Lung (tissue), 12 donors: ENCODE data around the gene BECN2. TPM values are rescaled to one million over a fixed set of nuclear protein-coding genes. Genes with fewer than 3 reads are reported as not detected.
A peak's percentile ranks its signal among the peaks of the same experiment; 100 is the strongest.

Experiments
- ATAC-seq: fragments of 200-7000 bp; cut with Tn5 transposase; one replicate; pipeline ENCODE4 v1.9.1; 2020; ENCODE audit warnings: moderate number of reproducible peaks; ENCODE audit not compliant: insufficient read depth, low FRiP score
- DNase-seq, 3 donors: peaks; one replicate each; pipeline ENCODE4 v3.0.0-alpha.2; 2013 to 2017
- H3K27ac ChIP-seq, 2 donors: one replicate each; pipeline ENCODE4 v1.5.1; 2013; ENCODE audit warnings: mild to moderate bottlenecking in 2 of 2, moderate library complexity in 2 of 2, control low read depth in 1 of 2, inconsistent platforms in 1 of 2, low read depth in 1 of 2, low read length in 1 of 2
- H3K27me3 ChIP-seq, 3 donors: one replicate each; pipeline ENCODE4 v1.5.1; 2013; ENCODE audit warnings: low read length in 2 of 3; ENCODE audit not compliant: control insufficient read depth in 3 of 3, insufficient read depth in 3 of 3
- H3K36me3 ChIP-seq, 4 donors: one replicate each; pipeline ENCODE4 v1.5.1; 2013; ENCODE audit warnings: low read length in 4 of 4, mild to moderate bottlenecking in 1 of 4, moderate library complexity in 1 of 4; ENCODE audit not compliant: control insufficient read depth in 4 of 4, insufficient read depth in 4 of 4
- H3K4me1 ChIP-seq, 5 donors: one replicate each; pipeline ENCODE4 v1.5.1; 2013; ENCODE audit warnings: low read length in 5 of 5, mild to moderate bottlenecking in 2 of 5, moderate library complexity in 1 of 5; ENCODE audit not compliant: control insufficient read depth in 5 of 5, insufficient read depth in 5 of 5
- H3K4me3 ChIP-seq: one replicate; pipeline ENCODE4 v1.5.1; 2013; ENCODE audit warnings: mild to moderate bottlenecking, control low read depth, moderate library complexity
- H3K9ac ChIP-seq, 2 donors: one replicate each; pipeline ENCODE4 v1.5.1; 2013; ENCODE audit warnings: low read length in 2 of 2, control low read depth in 1 of 2; ENCODE audit not compliant: insufficient read depth in 1 of 2
- H3K9me3 ChIP-seq, 4 donors: one replicate each; pipeline ENCODE4 v1.5.1; 2013; ENCODE audit warnings: low read length in 3 of 4, mild to moderate bottlenecking in 1 of 4, moderate library complexity in 1 of 4; ENCODE audit not compliant: control insufficient read depth in 4 of 4, insufficient read depth in 3 of 4
- WGBS, 2 donors: extraction: QIAGEN DNeasy Blood & Tissue Kit; methylation state at CpG; one replicate each; pipeline ENCODE4 v1.1.7; 2013; 5-methylcytosine and 5-hydroxymethylcytosine counted together
- polyA plus RNA-seq, 2 donors: library from polyadenylated mRNA; stranded (reverse); fragments of 200-250 nt; gene quantifications; one replicate each; pipeline ENCODE4 v1.2.1, GENCODE V29; 2013
- total RNA-seq, 2 donors: library from RNA; depleted of rRNA in 1 of 2; stranded (reverse); fragments of >200 nt in 1 of 2; gene quantifications; one replicate each; pipeline ENCODE4 v1.2.1, GENCODE V29; 2014 to 2021
- TF ChIP-seq, protein P1 (sequence below): IDR thresholded peaks from 2 replicates; pipeline ENCODE4 v1.5.1; 2012; ENCODE audit warnings: mild to moderate bottlenecking; ENCODE audit errors: control extremely low read depth, extremely low read depth
- donor health status: control.
- donor health status: control.
- donor health status: Bipolar disorder and iron deficiency.
- donor health status: healthy.
- donor health status: DM: yes; HTN: yes; CAD: no.

BECN2 gene
- total and polyA plus RNA-seq, 4 donors = not detected

DNA sequence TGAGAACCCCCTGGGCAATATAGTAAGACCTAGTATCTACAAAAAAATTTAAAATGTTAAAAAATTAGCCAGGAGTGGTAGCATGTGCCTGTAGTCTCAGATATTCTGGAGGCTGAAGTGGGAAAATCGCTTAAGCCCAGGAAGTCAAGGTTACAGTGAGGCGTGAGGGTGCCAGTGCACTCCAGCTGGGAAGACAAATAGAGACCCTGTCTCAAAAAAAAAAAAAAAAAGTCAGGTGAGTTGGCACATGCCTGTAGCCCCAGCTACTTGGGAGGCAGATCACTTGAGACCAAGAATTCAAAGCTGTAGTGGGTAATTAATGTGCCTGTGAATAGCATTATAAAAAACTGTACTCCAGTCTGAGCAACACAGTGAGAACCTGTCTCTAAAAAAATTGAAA lies 4.6 kb downstream of the BECN2 start:
- ATAC-seq = no peak
- H3K4me1 ChIP-seq = no peaks in the 10 kb centered on the region
- H3K27me3 ChIP-seq = no peaks in the 10 kb centered on the region
- 57 to 82% methylated on average over 2 of the region's 2 CpGs for WGBS, 2 donors
- H3K36me3 ChIP-seq = no peaks in the 10 kb centered on the region
- peak in 1 of 3 donors; percentile 46 for DNase-seq
- no peak overlapping the region for H3K9ac ChIP-seq
- TF ChIP-seq, protein P1, sequence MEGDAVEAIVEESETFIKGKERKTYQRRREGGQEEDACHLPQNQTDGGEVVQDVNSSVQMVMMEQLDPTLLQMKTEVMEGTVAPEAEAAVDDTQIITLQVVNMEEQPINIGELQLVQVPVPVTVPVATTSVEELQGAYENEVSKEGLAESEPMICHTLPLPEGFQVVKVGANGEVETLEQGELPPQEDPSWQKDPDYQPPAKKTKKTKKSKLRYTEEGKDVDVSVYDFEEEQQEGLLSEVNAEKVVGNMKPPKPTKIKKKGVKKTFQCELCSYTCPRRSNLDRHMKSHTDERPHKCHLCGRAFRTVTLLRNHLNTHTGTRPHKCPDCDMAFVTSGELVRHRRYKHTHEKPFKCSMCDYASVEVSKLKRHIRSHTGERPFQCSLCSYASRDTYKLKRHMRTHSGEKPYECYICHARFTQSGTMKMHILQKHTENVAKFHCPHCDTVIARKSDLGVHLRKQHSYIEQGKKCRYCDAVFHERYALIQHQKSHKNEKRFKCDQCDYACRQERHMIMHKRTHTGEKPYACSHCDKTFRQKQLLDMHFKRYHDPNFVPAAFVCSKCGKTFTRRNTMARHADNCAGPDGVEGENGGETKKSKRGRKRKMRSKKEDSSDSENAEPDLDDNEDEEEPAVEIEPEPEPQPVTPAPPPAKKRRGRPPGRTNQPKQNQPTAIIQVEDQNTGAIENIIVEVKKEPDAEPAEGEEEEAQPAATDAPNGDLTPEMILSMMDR = no peak
- H3K27ac ChIP-seq = no peak overlapping the region
- H3K9me3 ChIP-seq = no peaks in the 10 kb centered on the region
- H3K4me3 ChIP-seq = no peak overlapping the region

DNA sequence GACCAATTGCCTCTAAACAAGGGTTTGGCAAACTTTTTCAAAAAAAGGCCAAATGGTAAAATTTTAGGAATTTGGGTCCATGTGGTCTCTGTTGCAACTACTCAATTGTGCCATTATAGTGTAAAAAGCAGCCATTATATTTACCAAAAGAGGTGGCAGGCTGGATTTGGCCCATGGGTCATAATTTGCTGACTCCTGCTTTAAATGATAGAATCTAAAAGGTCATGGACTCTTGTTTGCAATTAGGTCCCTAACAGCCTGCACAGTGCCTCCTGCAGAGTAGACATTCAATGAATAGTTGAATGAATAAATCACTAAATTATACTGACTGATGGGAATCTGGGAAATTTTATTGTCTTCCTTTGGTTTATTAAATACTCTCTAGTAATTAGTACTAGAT lies 6.2 kb downstream of the BECN2 start:
- DNase-seq = no peak
- H3K27me3 ChIP-seq = no peaks in the 10 kb centered on the region
- TF ChIP-seq, protein P1 = no peak
- H3K9ac ChIP-seq = no peak overlapping the region
- no peak overlapping the region for H3K4me3 ChIP-seq
- H3K4me1 ChIP-seq = no peaks in the 10 kb centered on the region
- no peaks in the 10 kb centered on the region for H3K9me3 ChIP-seq
- H3K36me3 ChIP-seq = no peaks in the 10 kb centered on the region
- ATAC-seq = no peak
- H3K27ac ChIP-seq = no peak overlapping the region

DNA sequence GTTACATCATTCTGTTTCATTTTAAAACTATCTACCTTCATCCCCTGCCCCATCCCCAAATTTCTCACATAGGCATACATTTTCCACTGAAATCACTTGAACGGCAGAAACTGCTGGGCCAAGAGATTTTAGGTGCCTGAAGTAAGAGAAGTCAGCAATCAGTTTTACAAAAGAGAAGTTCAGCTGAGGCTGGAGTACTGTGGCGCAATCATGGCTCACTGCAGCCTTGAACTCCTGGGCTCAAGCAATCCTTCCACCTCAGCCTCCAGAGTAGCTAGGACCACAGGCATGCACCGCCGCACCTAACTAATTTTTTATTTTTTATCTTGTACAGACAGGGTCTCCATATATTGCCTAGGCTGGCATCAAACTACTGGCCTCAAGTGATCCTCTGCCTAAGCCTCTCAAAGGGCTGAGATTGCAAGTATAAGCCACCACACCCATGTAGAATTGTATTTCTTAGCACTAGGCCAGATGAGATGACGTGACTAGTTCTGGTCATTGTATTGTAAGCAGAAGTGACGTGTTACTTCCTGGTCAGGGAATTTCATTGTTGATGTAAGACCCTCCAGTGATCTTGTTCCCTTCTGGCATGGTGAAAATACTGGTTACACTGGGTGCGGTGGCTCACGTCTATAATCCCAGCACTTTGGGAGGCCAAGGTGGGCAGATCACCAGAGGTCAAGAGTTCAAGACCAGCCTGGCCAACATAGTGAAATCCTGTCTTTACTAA lies 7.1 kb downstream of the BECN2 start:
- Histone ChIP-seq H3K27ac (no peak overlapping the region), H3K36me3 (no peaks in the 10 kb centered on the region), H3K27me3 (no peaks in the 10 kb centered on the region), H3K9ac (no peak overlapping the region), H3K9me3 (no peaks in the 10 kb centered on the region), H3K4me1 (peaks cover 0 to 2% (median 0%) of the 10 kb centered on the region in 5 donors), H3K4me3 (no peak overlapping the region)
- TF ChIP-seq, protein P1 = no peak
- 74 to 77% methylated on average over 8 of the region's 8 CpGs for WGBS, 2 donors
- ATAC-seq (peak; percentile 50), DNase-seq (peak in 1 of 3 donors; percentile 14)

DNA sequence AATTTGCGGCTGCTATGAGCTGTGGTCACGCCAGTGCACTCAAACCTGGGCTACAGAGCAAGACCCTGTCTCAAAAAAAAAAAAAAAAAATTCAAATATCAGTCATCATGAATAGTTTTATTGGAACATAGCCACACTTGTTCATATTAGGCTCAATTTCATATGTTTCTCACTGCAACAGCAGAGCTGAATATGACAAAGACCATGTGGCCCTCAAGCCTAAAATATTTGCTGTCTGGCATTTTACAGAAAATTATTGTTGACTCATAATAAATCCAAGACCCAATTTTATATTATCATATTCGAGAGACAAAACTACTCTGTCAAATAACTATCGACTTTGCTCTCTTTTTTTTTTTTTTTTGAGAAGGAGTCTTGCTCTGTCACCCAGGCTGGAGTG lies 11.0 kb downstream of the BECN2 start:
- DNase-seq = peak in 2 of 3 donors; percentile 61 to 80
- Histone ChIP-seq H3K27me3 (no peaks in the 10 kb centered on the region), H3K27ac (no peak overlapping the region), H3K4me1 (peaks cover 0 to 6% (median 0%) of the 10 kb centered on the region in 5 donors), H3K9ac (no peak overlapping the region), H3K4me3 (no peak overlapping the region), H3K9me3 (no peaks in the 10 kb centered on the region), H3K36me3 (no peaks in the 10 kb centered on the region)
- WGBS, 2 donors = 37 to 71% methylated on average over 4 of the region's 4 CpGs
- TF ChIP-seq, protein P1 = no peak
- ATAC-seq = no peak
